HCT116 (cell line): ENCODE measurements around the gene DAPP1.

Experiments
- EGR1 ChIP-seq: IDR thresholded peaks from 2 replicates; pipeline ENCODE4 v1.6.1; 2012; ENCODE audit warnings: low read depth
- EZH2 ChIP-seq: fragments of 200-600 bp; sonication (generic); IDR thresholded peaks from 2 replicates; pipeline ENCODE4 v1.6.1; 2017; ENCODE audit warnings: antibody characterized with exemption, mixed run types
- EZH2phosphoT487 ChIP-seq: fragments of 200-600 bp; IDR thresholded peaks from 2 replicates; pipeline ENCODE4 v1.6.1; 2018; ENCODE audit warnings: antibody characterized with exemption, borderline replicate concordance
- POLR2A ChIP-seq: IDR thresholded peaks from 2 replicates; pipeline ENCODE4 v1.7.0; 2011; ENCODE audit warnings: borderline replicate concordance; ENCODE audit not compliant: insufficient read depth, insufficient read length; ENCODE audit errors: extremely low read depth
- POLR2AphosphoS5 ChIP-seq: IDR thresholded peaks from 2 replicates; pipeline ENCODE4 v1.6.1; 2011; ENCODE audit warnings: mild to moderate bottlenecking, low read depth, low read length, moderate library complexity
- RAD21 ChIP-seq: IDR thresholded peaks from 2 replicates; pipeline ENCODE4 v1.6.1; 2012; ENCODE audit warnings: low read depth, mild to moderate bottlenecking
- SP1 ChIP-seq: IDR thresholded peaks from 2 replicates; pipeline ENCODE4 v1.6.1; 2012; ENCODE audit warnings: low read depth
- YY1 ChIP-seq: IDR thresholded peaks from 2 replicates; pipeline ENCODE4 v1.6.1; 2011; ENCODE audit warnings: low read length, low read depth, moderate library complexity, mild to moderate bottlenecking; ENCODE audit not compliant: insufficient replicate concordance; ENCODE audit errors: extremely low read depth
- TF ChIP-seq, protein P1 (sequence below), 3 experiments: fragments of 200-600 bp in 1 of 3; sonication (generic) in 1 of 3; IDR thresholded peaks in 2 of 3; conservative IDR thresholded peaks in 1 of 3; 2 replicates each; pipeline ENCODE4 v1.5.1; 2012 to 2017; ENCODE audit warnings: low read depth in 2 of 3, low read length in 2 of 3, antibody characterized with exemption in 1 of 3, borderline replicate concordance in 1 of 3, control low read depth in 1 of 3, mild to moderate bottlenecking in 1 of 3, mixed read lengths in 1 of 3, mixed run types in 1 of 3, moderate library complexity in 1 of 3; ENCODE audit not compliant: insufficient read depth in 1 of 3
- TF ChIP-seq, protein P2 (sequence below): IDR thresholded peaks from 2 replicates; pipeline ENCODE4 v1.6.1; 2011; ENCODE audit warnings: mild to moderate bottlenecking, low read length, moderate library complexity; ENCODE audit not compliant: insufficient replicate concordance; ENCODE audit errors: extremely low read depth
- TF ChIP-seq, protein P3 (sequence below): IDR thresholded peaks from 2 replicates; pipeline ENCODE4 v1.6.1; 2012; ENCODE audit warnings: low read depth

DNA sequence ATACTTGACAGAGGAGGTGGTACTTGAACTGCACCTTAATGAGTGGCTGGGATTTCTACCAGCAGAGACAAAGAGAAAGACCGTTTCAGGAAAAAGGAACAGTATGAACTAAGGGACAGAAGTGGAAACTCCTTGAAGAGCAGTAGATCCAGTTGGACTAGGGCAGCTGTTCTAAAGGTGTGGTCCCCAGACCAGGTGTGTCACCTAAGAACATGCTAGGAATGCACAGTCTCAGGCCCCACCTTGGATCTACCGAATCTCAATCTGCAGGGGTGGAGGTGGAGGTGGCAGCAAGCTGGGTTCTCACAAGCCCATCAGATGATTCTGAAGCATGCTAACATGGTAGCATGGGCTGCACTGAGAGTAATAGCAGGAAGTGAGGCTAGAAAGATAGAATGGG lies 22.3 kb downstream of the DAPP1 start:
- no peak for TF ChIP-seq RAD21
- no peak for TF ChIP-seq SP1
- TF ChIP-seq POLR2A: no peak
- no peak for TF ChIP-seq YY1
- TF ChIP-seq, protein P1, sequence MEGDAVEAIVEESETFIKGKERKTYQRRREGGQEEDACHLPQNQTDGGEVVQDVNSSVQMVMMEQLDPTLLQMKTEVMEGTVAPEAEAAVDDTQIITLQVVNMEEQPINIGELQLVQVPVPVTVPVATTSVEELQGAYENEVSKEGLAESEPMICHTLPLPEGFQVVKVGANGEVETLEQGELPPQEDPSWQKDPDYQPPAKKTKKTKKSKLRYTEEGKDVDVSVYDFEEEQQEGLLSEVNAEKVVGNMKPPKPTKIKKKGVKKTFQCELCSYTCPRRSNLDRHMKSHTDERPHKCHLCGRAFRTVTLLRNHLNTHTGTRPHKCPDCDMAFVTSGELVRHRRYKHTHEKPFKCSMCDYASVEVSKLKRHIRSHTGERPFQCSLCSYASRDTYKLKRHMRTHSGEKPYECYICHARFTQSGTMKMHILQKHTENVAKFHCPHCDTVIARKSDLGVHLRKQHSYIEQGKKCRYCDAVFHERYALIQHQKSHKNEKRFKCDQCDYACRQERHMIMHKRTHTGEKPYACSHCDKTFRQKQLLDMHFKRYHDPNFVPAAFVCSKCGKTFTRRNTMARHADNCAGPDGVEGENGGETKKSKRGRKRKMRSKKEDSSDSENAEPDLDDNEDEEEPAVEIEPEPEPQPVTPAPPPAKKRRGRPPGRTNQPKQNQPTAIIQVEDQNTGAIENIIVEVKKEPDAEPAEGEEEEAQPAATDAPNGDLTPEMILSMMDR (IDR thresholded peaks at IDR 0.05 in 2 of 3, conservative IDR thresholded peaks at IDR 0.05 in 1 of 3; ENCODE audit: borderline replicate concordance in 1 of 3, insufficient read depth in 1 of 3, low read depth in 2 of 3, low read length in 2 of 3): no peak
- TF ChIP-seq, protein P2, sequence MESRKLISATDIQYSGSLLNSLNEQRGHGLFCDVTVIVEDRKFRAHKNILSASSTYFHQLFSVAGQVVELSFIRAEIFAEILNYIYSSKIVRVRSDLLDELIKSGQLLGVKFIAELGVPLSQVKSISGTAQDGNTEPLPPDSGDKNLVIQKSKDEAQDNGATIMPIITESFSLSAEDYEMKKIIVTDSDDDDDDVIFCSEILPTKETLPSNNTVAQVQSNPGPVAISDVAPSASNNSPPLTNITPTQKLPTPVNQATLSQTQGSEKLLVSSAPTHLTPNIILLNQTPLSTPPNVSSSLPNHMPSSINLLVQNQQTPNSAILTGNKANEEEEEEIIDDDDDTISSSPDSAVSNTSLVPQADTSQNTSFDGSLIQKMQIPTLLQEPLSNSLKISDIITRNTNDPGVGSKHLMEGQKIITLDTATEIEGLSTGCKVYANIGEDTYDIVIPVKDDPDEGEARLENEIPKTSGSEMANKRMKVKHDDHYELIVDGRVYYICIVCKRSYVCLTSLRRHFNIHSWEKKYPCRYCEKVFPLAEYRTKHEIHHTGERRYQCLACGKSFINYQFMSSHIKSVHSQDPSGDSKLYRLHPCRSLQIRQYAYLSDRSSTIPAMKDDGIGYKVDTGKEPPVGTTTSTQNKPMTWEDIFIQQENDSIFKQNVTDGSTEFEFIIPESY: no peak
- no peak for TF ChIP-seq EZH2
- no peak for TF ChIP-seq EZH2phosphoT487
- TF ChIP-seq, protein P3, sequence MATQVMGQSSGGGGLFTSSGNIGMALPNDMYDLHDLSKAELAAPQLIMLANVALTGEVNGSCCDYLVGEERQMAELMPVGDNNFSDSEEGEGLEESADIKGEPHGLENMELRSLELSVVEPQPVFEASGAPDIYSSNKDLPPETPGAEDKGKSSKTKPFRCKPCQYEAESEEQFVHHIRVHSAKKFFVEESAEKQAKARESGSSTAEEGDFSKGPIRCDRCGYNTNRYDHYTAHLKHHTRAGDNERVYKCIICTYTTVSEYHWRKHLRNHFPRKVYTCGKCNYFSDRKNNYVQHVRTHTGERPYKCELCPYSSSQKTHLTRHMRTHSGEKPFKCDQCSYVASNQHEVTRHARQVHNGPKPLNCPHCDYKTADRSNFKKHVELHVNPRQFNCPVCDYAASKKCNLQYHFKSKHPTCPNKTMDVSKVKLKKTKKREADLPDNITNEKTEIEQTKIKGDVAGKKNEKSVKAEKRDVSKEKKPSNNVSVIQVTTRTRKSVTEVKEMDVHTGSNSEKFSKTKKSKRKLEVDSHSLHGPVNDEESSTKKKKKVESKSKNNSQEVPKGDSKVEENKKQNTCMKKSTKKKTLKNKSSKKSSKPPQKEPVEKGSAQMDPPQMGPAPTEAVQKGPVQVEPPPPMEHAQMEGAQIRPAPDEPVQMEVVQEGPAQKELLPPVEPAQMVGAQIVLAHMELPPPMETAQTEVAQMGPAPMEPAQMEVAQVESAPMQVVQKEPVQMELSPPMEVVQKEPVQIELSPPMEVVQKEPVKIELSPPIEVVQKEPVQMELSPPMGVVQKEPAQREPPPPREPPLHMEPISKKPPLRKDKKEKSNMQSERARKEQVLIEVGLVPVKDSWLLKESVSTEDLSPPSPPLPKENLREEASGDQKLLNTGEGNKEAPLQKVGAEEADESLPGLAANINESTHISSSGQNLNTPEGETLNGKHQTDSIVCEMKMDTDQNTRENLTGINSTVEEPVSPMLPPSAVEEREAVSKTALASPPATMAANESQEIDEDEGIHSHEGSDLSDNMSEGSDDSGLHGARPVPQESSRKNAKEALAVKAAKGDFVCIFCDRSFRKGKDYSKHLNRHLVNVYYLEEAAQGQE: no peak
- no peak for TF ChIP-seq EGR1
- no peak for TF ChIP-seq POLR2AphosphoS5
